GM21737 (cell line): ENCODE results near the gene SGIP1.
"Not testable (repeated sequence)": the region's sequence is repeated elsewhere in the genome, so short reads cannot be mapped to it uniquely, and the experiment has no call there.

Experiments used
- ATAC-seq: cut with Tn5 transposase; IDR thresholded peaks from one replicate; pipeline ENCODE4 v1.9.1; 2021; ENCODE audit warnings: mild to moderate bottlenecking, moderate library complexity; ENCODE audit not compliant: unreplicated experiment

SGIP1 gene

DNA sequence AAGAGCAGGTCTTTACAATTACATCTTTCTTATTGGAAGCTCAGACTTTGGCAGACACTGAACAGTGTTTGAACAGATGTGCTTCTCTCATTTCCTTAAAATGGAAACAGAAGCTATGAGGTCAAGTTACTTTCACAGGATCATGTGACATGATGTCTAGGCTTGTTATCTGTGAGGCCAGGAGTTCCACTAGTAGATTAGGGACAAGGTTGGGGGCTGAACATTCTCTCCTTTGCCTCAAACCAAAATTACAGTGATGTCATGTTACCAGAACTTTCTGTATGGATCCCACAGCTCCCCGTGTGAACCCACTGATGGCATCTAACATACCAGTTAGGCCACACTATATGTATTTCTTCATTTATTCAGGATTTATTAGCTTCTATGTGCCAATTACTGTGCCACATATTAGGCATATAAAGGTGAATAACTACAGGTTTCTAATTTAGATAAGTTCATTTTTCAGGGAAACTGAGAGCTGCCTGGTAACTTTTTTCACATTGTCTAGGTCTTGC, 224.3 kb downstream of the SGIP1 start:
- ATAC-seq: peak; percentile 99

DNA sequence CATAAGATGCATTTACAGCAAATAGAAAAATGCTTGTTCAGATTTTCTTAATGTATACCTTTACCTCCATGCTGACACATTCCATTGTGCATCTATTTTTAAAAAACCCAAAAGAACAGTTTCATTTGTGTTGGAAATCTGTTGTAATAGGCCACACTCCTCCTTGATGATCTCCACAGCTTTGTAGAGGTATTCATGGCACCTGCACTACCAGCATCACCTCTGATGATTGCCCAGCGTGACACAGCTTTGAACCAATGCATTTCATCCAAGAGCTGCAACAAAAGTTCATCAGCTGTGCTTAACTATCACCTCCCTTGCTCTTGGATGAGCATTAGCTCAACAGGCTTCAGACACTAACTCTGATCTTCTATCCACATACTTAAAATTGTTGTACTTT, 226.6 kb downstream of the SGIP1 start:
- no peak for ATAC-seq

DNA sequence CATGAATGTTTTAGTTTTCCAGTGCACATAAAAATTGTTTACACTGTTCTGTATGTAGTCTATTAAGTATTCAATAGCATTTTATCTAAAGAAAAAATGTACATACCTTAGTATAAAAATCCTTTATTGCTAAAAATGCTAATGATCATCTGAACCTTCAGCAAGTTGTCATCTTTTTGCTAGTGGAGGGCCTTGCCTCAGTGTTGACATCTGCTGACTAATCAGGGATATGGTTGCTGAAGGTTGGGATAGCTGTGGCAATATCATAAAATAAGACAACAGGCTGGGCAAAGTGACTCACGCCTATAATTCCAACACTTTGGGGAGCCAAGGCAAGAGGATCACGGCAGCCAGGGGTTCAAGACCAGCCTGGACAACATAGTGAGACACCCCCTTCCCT, 227.3 kb downstream of the SGIP1 start:
- ATAC-seq: no peak

DNA sequence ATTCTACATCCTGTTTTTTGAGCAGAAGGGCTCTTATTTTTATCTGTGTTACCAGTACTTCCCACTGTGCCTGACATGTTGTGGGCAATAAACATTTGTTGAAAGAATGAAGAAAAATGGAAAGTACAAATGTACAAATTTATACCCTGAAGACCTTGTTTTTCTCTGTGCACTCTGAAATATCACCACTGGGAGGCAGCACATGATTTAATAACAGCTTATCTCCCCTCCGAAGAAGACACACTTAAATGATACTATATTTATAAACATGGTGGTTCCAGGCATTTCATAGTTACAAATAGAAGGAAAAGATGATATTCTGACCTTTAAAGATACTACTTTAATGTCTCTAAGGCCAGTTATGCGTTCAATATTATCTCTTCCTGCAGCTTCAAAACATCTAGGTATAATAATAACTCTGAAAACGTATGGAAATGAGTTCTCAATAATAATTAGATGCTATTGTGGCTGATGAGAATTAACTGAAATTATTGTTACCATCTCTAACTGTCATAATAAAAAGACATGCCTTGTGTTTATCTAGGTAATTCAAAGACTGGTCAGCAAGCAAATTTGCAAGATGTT, 231.1 kb downstream of the SGIP1 start:
- ATAC-seq: no peak

DNA sequence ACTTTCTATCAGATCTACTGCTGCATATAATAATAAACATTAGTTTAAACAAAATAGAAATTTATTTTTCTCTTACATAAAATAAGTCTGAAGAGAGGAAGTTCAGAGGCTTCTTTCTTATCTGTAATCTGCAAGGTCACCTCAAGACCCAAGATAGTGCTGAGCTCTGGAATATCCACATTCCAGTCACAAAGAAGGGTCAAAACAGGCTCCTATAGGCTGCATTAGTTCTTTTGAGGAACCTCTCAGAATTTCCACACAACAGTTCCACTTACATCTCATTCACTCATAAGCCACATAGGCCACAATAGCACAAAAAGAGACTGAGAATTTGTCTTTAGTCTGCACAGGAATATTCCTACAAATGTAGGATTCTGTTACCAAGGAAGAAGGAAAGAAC, 233.7 kb downstream of the SGIP1 start:
- ATAC-seq: no peak

DNA sequence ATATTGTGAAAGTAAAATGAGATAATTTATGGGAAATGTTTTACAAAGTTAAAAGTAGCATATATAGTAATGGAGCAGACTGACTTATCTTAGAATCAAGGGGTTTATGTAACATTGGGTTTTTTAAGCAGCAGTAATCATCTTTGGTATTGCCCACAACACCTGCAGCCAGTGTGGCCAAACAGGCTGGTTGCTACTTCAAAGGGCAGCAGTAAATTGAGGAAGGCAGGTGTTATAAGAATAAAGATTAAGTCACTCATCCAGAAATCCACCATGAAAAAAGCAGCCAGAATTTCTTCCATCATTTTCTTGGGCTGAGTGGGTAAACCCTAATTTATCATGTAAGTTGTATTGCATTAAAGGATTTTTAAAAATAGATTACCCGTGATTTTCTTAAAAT, 235.0 kb downstream of the SGIP1 start:
- ATAC-seq: no peak

DNA sequence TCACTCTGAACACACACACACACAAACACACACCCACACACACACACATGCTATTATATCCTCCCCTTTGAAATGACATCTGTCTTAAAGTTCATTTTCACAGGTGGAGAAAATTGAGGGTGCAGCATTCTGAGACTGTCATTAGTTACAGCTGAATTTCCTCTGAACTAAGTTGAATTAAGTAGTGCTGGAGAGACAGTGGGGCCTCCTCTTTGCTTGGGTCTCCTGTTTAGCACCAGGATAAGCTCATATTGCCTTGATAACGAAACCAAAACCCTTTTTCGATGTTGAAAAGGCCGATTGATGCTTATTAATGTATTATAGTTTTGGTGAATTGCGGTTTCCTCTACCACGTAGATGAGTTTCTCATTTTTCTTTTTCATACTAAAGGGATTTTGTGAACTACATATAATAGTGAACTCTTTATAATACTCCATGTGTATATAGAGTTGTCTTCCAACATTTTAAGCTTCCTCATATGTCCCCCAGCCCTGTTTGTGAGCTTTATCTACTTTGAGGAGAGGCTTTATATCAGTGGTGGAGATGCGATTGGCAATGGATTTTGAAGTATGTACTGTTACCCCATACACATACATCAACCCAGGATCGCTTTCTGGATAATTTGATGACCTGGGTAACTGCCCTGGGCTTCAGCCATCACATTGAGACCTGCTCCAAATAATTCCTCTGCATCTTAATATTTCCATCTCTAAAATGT, 235.7 kb downstream of the SGIP1 start:
- no peak for ATAC-seq

DNA sequence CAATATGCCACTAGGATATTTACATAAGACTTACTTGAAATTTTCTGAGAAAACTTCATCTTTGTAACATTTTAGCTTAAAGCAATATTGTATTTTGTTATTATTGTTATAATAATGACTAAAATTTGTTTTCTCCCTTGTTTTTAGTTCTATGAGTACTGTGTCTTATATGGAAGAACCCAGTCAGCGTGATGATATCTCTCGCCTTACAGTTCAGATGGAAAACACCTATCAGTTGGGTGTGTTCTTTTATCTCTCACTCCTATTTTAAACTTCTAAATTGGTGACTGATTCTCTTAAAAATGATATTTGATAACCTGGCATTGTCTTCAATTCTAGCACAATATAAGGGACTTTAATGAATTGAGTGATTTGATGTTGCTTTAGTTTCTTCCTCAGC, 236.3 kb downstream of the SGIP1 start:
- ATAC-seq: no peak

DNA sequence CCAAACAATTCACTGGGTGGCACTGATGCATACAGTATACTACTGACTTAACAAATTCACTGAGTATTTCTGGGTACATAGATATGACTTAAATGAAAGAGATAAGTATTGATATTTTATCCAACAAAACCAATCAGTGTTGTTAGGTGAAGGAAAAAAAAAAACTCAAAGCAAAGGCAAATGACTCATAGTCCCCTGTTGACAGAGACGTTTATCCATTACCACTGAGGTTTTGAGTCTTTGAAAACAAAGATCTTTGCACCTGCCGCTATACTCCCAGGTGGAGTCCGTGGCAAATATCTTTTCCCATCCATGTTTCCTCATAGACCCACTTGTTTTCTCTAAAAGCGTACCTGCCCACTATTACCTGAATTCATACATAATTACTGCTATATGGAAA, 236.7 kb downstream of the SGIP1 start:
- no peak for ATAC-seq

DNA sequence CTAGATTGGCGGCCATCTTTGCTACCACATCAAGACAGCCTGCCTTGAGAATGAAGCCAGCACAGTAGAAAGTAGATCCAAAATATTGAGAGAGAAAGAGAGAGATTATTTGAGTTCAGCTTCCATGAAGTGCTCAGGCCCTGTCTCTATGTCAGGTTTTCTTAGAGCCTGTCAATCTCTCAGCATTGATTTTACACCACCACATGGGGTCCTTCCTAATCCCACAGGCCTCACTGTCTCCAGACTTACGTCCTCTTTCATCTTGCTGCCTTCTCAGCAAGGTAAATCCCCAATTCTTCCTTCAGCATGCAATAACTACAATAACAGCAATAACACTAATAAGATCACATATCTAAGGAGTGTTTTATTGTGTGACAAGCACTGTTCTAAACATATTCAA, 239.3 kb downstream of the SGIP1 start:
- no peak for ATAC-seq

DNA sequence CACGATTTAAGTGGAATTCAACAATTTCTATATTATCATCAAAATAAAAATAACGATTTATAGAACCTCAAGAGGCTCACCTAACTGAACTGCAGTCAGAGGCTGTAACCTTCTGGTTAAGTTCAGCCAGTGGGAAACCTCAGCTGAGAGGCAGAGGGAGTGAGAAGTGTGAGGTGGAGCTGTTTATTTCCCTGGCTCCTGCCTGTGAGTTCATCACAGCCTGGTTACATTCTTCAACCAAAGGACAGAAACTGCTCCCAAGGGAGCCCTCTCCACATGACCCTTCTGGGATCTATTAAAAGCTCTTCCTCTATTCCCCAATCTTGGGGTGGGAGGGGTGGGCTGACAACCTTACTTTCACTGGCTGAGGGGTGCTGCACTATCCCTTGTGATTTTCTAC, 240.5 kb downstream of the SGIP1 start:
- no peak for ATAC-seq

DNA sequence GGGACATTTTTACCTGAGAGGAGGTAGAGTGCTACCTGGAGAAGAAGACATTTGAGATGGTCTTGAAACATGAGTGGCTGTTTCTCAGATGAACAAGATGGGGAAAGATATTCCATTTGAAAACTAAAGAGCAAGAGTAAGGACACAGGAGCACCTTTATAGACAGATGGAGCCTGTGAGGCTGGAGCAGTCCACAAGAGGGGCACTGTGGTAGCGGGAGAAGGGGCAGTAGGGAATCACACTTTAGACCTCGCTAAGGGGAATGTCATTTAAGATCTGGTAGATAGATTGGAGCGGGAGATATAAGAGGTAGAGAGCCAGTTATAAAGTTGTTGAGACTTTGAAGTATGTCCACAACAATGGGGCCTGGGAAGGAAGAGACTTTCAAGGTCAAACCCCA, 241.7 kb downstream of the SGIP1 start:
- no peak for ATAC-seq

DNA sequence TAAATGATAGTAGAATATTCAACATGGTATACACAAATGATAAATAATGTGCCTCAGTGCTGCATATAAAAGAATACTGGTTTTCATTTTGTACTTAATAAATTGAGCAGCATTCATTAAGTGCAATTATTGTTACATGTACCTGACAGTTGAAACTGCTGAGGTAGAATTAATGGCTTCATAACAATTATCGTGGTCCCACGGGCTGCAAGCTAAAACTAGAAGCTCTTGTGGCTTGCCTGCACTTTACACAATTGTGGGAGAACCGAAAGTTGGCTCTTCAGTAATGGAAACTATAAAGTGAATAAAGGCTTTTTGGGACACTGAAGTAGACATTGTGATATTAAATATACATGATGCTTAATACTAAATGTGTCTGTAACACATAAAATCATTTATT, 243.9 kb downstream of the SGIP1 start:
- ATAC-seq: no peak

DNA sequence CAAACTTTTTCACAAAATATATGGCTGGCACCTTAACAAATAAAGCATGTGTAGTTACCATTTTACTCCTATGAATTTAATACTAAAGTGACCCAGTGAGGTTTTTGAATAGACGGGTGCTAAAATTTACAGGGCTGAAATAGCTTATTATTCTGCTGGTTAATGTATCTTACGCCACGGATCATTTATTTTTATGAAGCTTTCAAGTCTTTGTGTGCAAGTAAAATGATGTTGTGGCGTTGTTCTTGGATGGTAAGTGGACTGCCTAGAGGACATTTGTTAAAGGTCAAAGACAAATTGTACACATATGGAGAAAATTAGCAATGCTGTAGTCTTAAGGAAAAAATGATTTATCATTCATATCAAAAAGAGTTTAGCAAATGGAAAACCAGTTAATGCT, 244.3 kb downstream of the SGIP1 start:
- ATAC-seq: no peak

DNA sequence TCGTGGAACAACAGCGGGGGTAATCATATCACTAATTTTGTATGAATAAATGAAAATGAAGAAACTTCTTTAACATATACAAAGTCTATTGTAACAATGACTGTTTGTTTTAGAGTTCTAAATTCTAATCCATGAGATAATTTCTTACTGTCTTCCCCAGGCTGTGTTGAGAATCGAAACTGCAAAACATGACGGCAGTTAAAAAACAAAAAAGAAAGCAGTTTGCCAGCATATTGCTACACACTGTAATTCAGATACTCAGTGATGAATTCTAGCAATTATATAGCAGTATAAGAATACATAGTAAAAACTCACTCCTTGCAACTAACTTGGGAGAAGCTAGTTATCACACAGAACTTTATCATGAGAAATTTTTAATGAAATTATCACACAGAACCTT, 245.0 kb downstream of the SGIP1 start:
- ATAC-seq: no peak

DNA sequence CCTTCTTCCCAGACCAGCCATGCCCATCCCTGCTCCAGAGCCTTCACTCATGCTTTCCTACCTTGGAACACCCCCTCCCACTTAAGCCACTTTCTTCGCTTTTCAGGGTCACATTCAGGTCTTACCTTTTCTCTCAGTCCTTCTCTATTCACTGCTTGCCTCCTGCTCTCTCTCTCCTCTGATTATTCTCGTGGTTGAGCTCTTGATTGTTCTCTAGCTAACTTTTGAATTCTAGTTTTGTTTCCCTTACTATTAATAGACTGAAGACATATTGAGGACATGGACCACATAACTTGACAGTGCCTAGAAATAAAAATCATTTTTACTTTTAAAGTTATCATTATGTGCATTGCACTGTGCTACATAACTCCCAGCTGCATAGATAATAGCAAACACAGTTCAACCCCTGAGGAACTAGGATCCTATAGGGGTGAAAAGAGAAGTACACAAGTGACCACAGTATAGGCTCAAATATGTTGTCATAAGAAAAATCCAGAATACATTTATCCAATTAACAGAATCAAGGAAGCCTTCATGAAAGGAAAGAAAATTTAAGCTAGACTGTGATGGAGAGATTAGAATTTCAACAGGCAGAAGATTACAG, 245.6 kb downstream of the SGIP1 start:
- ATAC-seq: no peak

DNA sequence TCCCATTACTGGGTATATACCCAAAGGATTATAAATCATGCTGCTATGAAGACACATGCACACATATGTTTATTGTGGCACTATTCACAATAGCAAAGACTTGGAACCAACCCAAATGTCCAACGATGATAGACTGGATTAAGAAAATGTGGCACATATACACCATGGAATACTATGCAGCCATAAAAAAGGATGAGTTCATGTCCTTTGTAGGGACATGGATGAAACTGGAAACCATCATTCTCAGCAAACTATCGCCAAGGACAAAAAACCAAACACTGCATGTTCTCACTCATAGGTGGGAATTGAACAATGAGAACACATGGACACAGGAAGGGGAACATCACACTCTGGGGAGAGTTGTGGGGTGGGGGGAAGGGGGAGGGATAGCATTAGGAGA, 251.8 kb downstream of the SGIP1 start:
- not testable (repeated sequence) for ATAC-seq

DNA sequence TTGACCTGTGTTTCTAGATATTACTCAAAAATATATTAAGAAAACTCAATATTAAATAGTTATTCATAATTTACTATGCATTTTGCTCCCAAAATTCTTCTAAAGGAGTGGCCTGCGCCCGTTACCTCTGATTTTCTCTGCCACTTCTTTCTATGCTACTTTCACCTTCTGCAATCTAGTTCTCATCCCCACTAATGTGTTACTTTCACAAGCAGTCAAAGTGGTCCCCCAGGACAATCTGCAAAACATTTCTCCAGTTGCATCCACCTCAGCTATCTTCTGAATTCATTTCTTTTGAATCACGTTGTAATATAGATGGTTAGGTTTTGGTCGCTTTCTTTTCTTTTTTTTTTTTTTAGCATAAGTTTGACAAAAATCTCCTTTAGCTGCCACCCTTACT, 253.7 kb downstream of the SGIP1 start:
- no peak for ATAC-seq

DNA sequence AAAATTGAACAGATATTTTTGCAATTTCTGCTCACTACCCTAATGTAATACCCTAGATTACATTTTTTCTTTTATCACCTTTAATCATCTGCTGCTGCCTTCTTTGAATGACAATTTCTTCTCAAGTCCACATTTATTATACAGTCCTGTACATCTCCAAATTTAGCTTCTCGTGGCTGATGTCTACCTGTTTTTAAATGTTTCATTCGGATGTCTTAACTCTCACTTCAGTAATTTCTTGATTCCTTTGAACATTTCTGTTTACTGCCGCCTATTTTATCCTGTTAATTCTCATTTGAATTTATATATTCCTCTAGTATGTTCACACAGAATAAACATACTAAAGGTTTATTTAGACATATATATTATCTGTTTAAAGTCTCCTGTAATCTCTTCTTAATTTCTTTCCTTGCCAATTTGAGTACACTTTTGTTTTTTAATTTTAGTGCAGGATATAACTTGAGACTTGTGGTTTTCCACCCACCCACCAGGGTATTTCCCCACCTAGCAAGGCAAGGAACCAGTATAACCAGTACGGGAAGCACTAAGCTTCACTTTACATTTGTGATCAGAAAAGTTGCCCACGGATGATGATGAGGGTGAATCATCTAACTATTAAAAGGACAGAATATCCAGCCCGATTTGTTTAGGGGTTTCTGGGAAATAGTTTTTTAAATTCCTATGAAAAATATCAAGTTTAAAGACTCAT, 254.4 kb downstream of the SGIP1 start:
- ATAC-seq: no peak

DNA sequence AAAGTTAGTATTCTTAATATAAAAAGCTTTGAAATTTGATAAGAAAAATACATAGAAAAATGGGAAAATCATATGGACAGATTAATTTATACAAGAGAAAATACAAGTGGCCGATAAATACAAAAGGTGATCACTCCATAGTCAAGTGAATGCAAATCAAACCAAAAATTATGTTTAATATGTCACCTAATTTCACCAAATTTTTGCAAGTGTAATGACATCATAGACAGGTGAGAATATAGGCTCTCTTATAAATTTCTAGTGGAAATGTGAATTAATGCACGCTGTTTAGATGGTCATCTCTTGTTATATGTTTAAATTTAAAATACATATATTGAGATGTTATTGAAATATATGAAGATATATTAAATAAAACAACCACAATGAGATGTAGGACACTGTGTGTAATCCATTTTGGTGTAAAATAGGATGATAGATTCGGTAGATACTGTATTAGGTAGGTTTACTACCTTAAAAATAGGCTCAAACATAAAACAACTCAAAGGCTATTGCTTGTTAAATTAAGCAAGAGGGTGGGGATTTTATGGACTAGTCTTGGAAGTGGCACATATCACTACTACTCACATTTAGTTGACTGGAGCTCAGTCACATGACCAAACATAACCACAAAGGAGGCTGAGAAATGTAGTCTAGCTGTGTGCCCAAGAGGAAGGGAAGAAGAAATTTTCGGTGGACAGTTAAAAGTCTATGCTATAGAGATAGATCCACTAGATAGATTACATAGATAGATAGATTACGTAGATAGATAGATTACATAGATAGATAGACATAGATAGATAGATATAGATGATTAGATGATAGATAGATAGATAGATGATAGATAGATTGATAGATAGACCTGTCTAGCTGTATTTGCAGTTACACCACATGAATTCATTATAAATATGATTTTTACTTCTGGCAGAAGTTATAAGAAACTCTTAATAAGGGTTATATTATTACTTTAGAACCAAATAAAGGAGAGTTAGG, 258.0 kb downstream of the SGIP1 start:
- no peak for ATAC-seq

DNA sequence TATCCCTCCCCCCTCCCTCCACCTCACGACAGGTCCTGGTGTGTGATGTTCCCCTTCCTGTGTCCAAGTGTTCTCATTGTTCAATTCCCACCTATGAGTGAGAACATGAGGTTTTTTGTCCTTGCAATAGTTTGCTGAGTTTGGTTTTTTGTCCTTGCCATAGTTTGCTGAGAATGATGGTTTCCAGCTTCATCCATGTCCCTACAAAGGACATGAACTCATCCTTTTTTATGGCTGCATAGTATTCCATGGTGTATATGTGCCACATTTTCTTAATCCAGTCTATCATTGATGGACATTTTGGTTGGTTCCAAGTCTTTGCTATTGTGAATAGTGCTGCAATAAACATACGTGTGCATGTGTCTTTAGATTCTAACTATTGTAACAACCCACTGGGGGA, 261.9 kb downstream of the SGIP1 start:
- not testable (repeated sequence) for ATAC-seq
